K562 (cell line): ENCODE measurements around the gene ADGRB2.

Source experiments
- CREM ChIP-seq: IDR thresholded peaks from 2 replicates; pipeline ENCODE4 v1.6.1; 2014; ENCODE audit warnings: antibody characterized with exemption, low read depth
- CTCF ChIP-seq, 3 experiments: IDR thresholded peaks in 2 of 3; conservative IDR thresholded peaks in 1 of 3; 2 replicates each; pipeline ENCODE4 v1.5.1; 2011 to 2012; ENCODE audit warnings: low read length in 3 of 3, mild to moderate bottlenecking in 3 of 3, control low read depth in 2 of 3, improper control_type of control experiment in 1 of 3, inconsistent platforms in 1 of 3, low read depth in 1 of 3, mixed read lengths in 1 of 3, moderate library complexity in 1 of 3; ENCODE audit not compliant: insufficient read depth in 2 of 3
- EP300 ChIP-seq: IDR thresholded peaks from 2 replicates; pipeline ENCODE4 v1.6.1; 2012; ENCODE audit warnings: low read length, improper control_type of control experiment
- EZH2 ChIP-seq: IDR thresholded peaks from 2 replicates; pipeline ENCODE4 v1.6.1; 2012; ENCODE audit warnings: low read depth, mild to moderate bottlenecking, inconsistent platforms, low read length, borderline replicate concordance
- JUN ChIP-seq, 2 experiments: sonication (generic) in 1 of 2; formaldehyde crosslinking in 1 of 2; IDR thresholded peaks; 2 replicates each; pipeline versions ENCODE4 v1.6.1 to v1.8.0; 2012 to 2022; ENCODE audit warnings: borderline replicate concordance in 2 of 2, mild to moderate bottlenecking in 2 of 2, improper control_type of control experiment in 1 of 2, low read depth in 1 of 2, low read length in 1 of 2, missing genetic modification reagents in 1 of 2
- PRPF4 ChIP-seq: fragments of 200-400 bp; formaldehyde crosslinking; IDR thresholded peaks from one replicate; pipeline ENCODE4 v1.6.1; 2017; ENCODE audit warnings: low read length, low read depth, mild to moderate bottlenecking; ENCODE audit not compliant: insufficient read depth, poor library complexity, severe bottlenecking
- PTBP1 ChIP-seq: fragments of 200-400 bp; formaldehyde crosslinking; IDR thresholded peaks from 2 replicates; pipeline ENCODE4 v1.6.1; 2017; ENCODE audit warnings: low read depth, low read length
- ZEB2 ChIP-seq: fragments of 450-650 bp; IDR thresholded peaks from 2 replicates; pipeline ENCODE4 v1.6.1; 2016
- ZNF239 ChIP-seq: fragments of 250-450 bp; sonication (Bioruptor Pico); IDR thresholded peaks from 2 replicates; pipeline ENCODE4 v1.4.0; 2020; ENCODE audit warnings: mild to moderate bottlenecking

- TF ChIP-seq ZEB2 (no peak), PRPF4 (no peak), EZH2 (no peak), JUN (IDR thresholded peaks at IDR 0.05; ENCODE audit: borderline replicate concordance, low read depth, low read length) (no peak), JUN (CRISPR knock-in tag; IDR thresholded peaks at IDR 0.05; ENCODE audit: borderline replicate concordance) (no peak), EP300 (no peak), CREM (no peak), ZNF239 (CRISPR knock-in tag) (no peak), PTBP1 (no peak), CTCF (IDR thresholded peaks at IDR 0.05 in 2 of 3, conservative IDR thresholded peaks at IDR 0.05 in 1 of 3; ENCODE audit: insufficient read depth in 2 of 3, low read depth in 1 of 3, low read length in 3 of 3) (no peak)
Measured at GRCh38 chr1:31730336-31731048, 33.6 kb downstream of the ADGRB2 start.
